ENCODE measurements around the gene ZNF330. TPM values are rescaled to one million over a fixed set of nuclear protein-coding genes. Genes with fewer than 3 reads are reported as not detected.

ZNF330 gene
- polyA plus RNA-seq, 1 donor from 2014 or later = 32.3 TPM

GRCh38 chr4:141196227-141196933, 24.3 kb upstream of the ZNF330 start:
- TF ChIP-seq POLR2AphosphoS5 (IDR thresholded peaks at IDR 0.05) = no peak
- Histone ChIP-seq H3K9me3 (ENCODE audit: low read length) (no peaks in the 10 kb centered on the region), H3F3A (ENCODE audit: insufficient read depth, low read length, poor library complexity, severe bottlenecking) (no peaks in the 10 kb centered on the region), H3K36me3 (ENCODE audit: insufficient read depth, low read length) (no peaks in the 10 kb centered on the region), H3K9ac (ENCODE audit: low read length) (no peak overlapping the region), H3K4me2 (ENCODE audit: low read length) (no peak overlapping the region), H2AFZ (ENCODE audit: low read depth, low read length) (no peak overlapping the region), H3K79me2 (replicated peaks; ENCODE audit: insufficient read depth, low read length) (no peaks in the 10 kb centered on the region), H3K4me3 (ENCODE audit: low read length) (no peak overlapping the region), H3K27ac (ENCODE audit: low read length) (no peak overlapping the region), H4K20me1 (ENCODE audit: insufficient read depth) (no peaks in the 10 kb centered on the region), H3K9me2 (ENCODE audit: insufficient read depth, low read length) (no peaks in the 10 kb centered on the region), H3K27me3 (ENCODE audit: insufficient read depth, low read depth, low read length) (no peaks in the 10 kb centered on the region)

DNA sequence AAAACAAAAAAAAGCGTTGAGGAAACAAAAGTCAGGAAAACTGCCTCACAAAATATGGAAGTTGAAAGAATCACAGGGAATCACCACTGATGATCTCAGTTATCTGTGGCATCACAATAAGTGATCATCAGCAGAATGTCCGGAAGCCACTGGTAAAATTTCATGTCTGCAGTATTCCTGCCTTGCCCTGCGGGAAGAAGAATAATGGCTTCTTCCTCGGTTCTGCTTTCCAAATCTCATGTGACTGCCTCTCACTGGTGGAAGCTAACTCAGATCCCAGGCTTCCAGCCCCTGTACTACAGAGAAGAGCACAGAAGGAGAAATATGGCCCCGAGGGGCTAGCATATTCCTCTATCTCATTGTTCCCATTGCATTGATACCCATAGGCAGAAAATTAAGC, 12.7 kb upstream of the ZNF330 start:
- Histone ChIP-seq H3K36me3 (ENCODE audit: insufficient read depth, low read length) (no peaks in the 10 kb centered on the region), H3K79me2 (replicated peaks; ENCODE audit: insufficient read depth, low read length) (no peaks in the 10 kb centered on the region), H3K9me2 (ENCODE audit: insufficient read depth, low read length) (no peaks in the 10 kb centered on the region), H3K9me3 (ENCODE audit: low read length) (no peaks in the 10 kb centered on the region), H3K4me3 (ENCODE audit: low read length) (no peak overlapping the region), H3K27me3 (ENCODE audit: insufficient read depth, low read depth, low read length) (no peaks in the 10 kb centered on the region), H3F3A (ENCODE audit: insufficient read depth, low read length, poor library complexity, severe bottlenecking) (no peaks in the 10 kb centered on the region), H3K27ac (ENCODE audit: low read length) (no peak overlapping the region), H2AFZ (ENCODE audit: low read depth, low read length) (no peak overlapping the region), H3K4me2 (ENCODE audit: low read length) (no peak overlapping the region), H3K9ac (ENCODE audit: low read length) (no peak overlapping the region), H4K20me1 (ENCODE audit: insufficient read depth) (no peaks in the 10 kb centered on the region)
- TF ChIP-seq, protein P1, sequence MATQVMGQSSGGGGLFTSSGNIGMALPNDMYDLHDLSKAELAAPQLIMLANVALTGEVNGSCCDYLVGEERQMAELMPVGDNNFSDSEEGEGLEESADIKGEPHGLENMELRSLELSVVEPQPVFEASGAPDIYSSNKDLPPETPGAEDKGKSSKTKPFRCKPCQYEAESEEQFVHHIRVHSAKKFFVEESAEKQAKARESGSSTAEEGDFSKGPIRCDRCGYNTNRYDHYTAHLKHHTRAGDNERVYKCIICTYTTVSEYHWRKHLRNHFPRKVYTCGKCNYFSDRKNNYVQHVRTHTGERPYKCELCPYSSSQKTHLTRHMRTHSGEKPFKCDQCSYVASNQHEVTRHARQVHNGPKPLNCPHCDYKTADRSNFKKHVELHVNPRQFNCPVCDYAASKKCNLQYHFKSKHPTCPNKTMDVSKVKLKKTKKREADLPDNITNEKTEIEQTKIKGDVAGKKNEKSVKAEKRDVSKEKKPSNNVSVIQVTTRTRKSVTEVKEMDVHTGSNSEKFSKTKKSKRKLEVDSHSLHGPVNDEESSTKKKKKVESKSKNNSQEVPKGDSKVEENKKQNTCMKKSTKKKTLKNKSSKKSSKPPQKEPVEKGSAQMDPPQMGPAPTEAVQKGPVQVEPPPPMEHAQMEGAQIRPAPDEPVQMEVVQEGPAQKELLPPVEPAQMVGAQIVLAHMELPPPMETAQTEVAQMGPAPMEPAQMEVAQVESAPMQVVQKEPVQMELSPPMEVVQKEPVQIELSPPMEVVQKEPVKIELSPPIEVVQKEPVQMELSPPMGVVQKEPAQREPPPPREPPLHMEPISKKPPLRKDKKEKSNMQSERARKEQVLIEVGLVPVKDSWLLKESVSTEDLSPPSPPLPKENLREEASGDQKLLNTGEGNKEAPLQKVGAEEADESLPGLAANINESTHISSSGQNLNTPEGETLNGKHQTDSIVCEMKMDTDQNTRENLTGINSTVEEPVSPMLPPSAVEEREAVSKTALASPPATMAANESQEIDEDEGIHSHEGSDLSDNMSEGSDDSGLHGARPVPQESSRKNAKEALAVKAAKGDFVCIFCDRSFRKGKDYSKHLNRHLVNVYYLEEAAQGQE (IDR thresholded peaks at IDR 0.05; ENCODE audit: borderline replicate concordance) = no peak
- TF ChIP-seq EP300 (conservative IDR thresholded peaks at IDR 0.05; ENCODE audit: poor library complexity, severe bottlenecking) = no peak
- TF ChIP-seq TAF1 (IDR thresholded peaks at IDR 0.05; ENCODE audit: low read depth) = no peak

- Histone ChIP-seq H3K79me2 (replicated peaks; ENCODE audit: insufficient read depth, low read length) (no peaks in the 10 kb centered on the region), H3K27me3 (ENCODE audit: insufficient read depth, low read depth, low read length) (no peaks in the 10 kb centered on the region), H3K36me3 (ENCODE audit: insufficient read depth, low read length) (no peaks in the 10 kb centered on the region), H3K4me2 (ENCODE audit: low read length) (no peak overlapping the region), H3F3A (ENCODE audit: insufficient read depth, low read length, poor library complexity, severe bottlenecking) (no peaks in the 10 kb centered on the region), H3K9me2 (ENCODE audit: insufficient read depth, low read length) (no peaks in the 10 kb centered on the region), H3K27ac (ENCODE audit: low read length) (no peak overlapping the region), H3K4me3 (ENCODE audit: low read length) (no peak overlapping the region), H4K20me1 (ENCODE audit: insufficient read depth) (no peaks in the 10 kb centered on the region), H3K9ac (ENCODE audit: low read length) (no peak overlapping the region), H2AFZ (ENCODE audit: low read depth, low read length) (no peak overlapping the region), H3K9me3 (ENCODE audit: low read length) (no peaks in the 10 kb centered on the region)
- TF ChIP-seq SMC3 (conservative IDR thresholded peaks at IDR 0.05; ENCODE audit: poor library complexity) (no peak), TAF1 (IDR thresholded peaks at IDR 0.05; ENCODE audit: low read depth) (no peak), MXI1 (conservative IDR thresholded peaks at IDR 0.05; ENCODE audit: poor library complexity, severe bottlenecking) (no peak), EP300 (conservative IDR thresholded peaks at IDR 0.05; ENCODE audit: poor library complexity, severe bottlenecking) (no peak), RAD21 (conservative IDR thresholded peaks at IDR 0.05) (no peak), EZH2 (IDR thresholded peaks at IDR 0.05; ENCODE audit: borderline replicate concordance, insufficient read depth, low read length, poor library complexity, severe bottlenecking) (no peak), POLR2AphosphoS5 (IDR thresholded peaks at IDR 0.05) (no peak)
- TF ChIP-seq, protein P2, sequence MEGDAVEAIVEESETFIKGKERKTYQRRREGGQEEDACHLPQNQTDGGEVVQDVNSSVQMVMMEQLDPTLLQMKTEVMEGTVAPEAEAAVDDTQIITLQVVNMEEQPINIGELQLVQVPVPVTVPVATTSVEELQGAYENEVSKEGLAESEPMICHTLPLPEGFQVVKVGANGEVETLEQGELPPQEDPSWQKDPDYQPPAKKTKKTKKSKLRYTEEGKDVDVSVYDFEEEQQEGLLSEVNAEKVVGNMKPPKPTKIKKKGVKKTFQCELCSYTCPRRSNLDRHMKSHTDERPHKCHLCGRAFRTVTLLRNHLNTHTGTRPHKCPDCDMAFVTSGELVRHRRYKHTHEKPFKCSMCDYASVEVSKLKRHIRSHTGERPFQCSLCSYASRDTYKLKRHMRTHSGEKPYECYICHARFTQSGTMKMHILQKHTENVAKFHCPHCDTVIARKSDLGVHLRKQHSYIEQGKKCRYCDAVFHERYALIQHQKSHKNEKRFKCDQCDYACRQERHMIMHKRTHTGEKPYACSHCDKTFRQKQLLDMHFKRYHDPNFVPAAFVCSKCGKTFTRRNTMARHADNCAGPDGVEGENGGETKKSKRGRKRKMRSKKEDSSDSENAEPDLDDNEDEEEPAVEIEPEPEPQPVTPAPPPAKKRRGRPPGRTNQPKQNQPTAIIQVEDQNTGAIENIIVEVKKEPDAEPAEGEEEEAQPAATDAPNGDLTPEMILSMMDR (IDR thresholded peaks at IDR 0.05; ENCODE audit: poor library complexity, severe bottlenecking) = no peak
- TF ChIP-seq, protein P1 (IDR thresholded peaks at IDR 0.05; ENCODE audit: borderline replicate concordance) = no peak
These were observed 10.5 kb upstream of the ZNF330 start for GRCh38 chr4:141210168-141210567.
